GM21717 (cell line): ENCODE measurements around the gene PPEF1.
"Not testable (repeated sequence)": the region's sequence is repeated elsewhere in the genome, so short reads cannot be mapped to it uniquely, and the experiment has no call there.

Source experiments
- ATAC-seq: cut with Tn5 transposase; IDR thresholded peaks from one replicate; pipeline ENCODE4 v1.9.1; 2021; ENCODE audit warnings: mild to moderate bottlenecking, moderate library complexity; ENCODE audit not compliant: unreplicated experiment

The PPEF1 gene

DNA sequence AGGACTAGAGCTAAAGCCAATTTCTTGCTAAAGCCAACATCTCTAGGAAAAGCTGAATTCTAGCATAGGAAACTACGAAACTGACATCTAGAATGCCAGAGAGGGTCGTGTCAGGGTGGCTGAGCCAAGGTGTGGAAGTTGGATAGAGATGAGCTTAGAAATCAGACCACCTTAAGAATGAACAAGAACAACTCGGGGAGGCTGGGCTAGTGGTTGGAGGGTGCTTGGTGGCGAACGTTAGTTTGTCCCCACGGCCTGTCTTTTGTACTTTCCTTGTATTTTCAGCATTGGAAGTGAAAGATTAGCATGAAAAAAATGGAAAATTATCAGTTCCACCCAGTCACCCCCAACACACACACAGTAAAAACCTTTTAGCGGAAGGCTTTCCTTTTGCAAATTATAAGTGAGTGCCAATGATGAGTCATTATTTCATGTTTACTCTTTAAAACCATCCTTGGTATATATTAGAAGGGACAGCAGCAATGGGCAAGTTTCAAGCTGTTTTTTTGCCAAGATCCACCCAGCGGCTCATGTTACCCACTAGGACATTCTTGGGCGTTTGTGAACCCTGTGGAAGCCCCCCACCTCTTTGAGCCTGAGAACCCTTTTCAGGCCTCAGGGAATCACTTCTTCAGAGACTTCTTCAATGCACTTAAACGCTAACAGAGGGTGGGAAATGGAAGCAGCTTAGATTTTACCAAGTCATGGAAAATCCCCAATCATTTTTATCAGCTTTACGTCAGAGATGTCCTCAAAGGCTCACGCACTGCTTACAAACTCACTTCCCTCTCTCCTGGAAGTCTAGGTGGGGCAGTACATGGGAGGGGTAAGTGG, 4.9 kb upstream of the PPEF1 start:
- no peak for ATAC-seq

DNA sequence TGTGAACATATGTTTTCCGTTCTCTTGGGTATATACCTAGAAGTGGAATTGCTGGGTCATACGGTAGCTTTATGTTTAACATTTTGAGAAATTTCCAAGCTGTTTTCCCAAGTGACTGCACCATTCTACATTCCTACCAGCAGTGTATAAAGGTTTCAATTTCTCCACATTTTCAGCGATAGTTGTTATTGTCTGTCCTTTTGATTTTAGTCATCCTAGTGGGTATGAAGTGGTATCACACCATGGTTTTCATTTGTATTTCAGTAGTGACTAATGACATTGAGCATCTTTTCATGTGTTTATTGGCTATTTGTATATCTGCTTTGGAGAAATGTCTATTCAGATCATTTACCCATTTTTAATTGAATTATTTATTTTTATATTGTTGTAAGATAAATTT, 2.4 kb downstream of the PPEF1 start:
- no peak for ATAC-seq

DNA sequence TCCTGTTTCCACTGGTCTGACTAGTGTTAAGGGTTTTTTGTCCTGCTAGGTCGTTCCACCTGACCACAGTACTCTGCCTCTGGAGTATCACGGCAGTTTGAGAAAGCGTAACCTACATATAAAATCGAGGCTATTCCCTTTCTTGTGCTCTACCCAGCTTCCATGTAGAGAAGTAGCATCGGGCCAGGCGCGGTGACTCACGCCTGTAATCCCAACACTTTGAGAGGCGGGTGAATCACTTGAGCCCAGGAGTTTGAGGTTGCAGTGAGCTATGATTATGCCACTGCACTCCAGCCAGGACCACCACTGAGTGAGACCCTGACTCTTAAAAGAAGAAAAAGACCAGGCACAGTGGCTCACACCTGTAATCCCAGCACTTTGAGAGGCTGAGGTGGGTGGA, 7.5 kb downstream of the PPEF1 start:
- no peak for ATAC-seq

DNA sequence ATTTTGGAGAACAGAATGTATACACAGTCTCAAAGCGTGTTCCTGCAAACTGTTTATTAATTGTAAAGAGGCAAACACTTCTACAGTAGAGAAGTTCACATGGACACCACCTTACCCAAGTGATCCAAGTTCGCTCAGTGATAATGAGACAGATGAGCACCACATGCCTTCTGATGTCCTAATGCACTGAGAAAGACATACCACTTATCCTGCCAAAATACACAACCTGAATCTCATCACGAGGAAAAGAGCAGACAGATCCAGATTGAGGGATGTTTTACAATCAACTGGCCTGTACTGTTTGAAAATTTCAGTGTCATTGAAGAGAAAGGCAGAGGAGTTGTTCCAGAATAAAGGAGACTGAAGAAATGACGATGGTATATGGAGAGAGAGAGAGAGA, 12.4 kb downstream of the PPEF1 start:
- ATAC-seq, result no peak

DNA sequence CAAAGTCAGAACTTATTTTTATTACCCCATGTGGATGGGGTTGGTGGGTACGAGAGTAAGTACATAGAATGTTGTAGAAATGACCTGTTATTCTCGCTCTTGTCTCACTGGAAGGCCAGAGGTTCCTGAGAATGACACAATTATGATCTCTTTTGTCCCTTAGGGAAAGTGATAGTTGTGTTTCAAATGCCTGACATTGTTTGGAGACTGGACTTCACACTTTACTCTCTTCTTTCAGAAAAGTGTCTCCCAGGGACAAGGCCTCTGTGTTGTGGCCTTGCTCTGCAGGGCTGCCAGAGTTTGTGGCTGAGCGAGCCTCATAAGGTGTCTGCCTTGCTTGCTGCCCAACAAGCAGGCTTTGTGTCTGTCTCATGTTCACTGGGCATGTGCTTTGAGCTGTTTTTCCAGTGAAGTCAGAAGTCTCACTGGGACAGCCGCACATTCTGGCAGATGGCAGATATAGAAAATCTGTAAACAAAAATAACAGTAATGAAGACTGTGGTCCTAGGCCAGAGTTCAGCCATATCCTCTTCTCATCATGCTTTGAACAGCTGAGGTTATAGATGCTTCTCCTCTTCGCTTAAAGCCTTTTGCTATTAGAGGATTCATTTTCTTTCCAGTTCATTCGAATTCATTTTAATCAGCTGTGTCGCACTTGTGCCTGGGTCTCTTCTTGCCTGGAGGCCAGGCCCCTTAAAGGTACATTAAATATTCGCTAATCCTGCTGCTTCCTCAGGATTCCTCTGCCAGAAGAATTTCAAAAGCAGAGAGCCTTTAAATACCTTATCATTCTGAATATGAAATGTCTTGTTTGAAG, 14.4 kb downstream of the PPEF1 start:
- no peak for ATAC-seq

DNA sequence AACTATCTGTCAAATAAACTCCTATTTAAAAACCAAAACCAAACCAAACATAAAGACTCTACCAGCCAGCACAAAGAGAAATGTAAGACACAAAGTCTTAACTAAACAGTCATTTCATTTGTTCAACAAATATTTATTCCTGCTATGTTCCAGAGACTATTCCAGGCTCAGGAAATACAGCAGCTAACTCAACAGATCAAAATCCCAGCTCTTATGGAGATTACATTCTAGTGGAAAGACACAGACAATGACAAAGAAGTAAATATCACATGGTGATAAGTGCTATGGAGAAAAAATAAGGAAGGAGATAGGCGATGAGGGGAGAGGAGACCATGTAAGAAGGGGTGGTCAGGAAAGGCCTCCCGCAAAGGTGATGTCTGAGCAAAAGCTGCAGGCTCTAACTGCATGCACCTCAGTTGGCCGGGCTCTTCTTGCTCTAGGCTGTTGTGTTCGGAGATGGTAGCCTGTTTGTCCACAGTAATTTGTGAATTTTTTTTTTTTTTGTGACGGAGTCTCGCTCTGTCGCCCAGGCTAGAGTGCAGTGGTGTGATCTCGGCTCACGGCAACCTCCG, 15.1 kb downstream of the PPEF1 start:
- no peak for ATAC-seq

DNA sequence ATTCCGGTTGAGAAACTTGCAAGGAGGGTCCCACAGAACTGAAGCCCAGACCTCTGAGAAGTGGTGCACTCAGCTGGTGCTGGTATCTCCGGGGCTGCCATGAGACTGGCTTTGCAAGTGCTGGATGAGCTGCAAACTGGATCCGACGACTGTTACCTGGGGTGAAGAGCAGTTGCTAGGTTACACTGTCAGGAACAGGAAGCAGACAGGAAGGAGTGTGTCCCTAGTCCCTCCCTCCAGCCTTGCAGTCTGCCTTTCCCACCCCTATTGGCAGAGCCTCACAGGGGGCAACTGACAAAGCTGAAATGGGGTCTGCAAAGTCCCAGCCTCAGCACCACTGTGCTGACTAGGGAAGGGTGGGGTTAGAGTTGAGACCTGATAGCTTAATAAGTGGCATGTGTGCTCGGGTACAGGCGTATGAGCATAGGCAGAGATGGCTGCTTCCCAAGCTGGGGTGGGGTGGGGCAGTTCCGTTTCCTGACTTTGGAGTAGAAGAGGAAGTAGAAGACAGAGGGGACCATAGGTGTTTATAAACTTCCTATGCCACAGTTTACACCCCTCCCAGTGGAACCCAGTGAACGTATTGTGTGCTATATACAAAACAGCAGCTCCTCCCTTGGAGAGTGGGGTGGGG, 18.0 kb downstream of the PPEF1 start:
- ATAC-seq, result no peak

DNA sequence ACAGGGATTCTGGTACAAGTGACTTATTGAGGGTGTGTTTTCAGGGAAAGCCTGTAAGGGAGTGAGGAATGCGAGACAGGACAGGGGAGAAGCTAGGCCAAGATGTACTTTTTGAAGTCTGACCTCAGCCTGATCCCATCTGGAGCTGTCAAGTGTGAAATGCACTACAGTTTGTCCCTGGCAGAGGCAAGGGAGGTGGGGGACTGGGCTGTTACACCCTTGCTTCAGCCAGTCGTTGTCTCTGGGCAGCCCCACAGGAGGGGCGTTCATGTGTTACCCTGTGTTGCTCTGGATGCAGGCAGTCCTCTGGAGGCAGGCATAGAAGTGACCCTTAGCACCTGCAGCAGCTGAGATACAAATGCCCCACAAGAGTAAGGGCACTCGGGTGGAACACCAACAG, 25.8 kb downstream of the PPEF1 start:
- no peak for ATAC-seq

DNA sequence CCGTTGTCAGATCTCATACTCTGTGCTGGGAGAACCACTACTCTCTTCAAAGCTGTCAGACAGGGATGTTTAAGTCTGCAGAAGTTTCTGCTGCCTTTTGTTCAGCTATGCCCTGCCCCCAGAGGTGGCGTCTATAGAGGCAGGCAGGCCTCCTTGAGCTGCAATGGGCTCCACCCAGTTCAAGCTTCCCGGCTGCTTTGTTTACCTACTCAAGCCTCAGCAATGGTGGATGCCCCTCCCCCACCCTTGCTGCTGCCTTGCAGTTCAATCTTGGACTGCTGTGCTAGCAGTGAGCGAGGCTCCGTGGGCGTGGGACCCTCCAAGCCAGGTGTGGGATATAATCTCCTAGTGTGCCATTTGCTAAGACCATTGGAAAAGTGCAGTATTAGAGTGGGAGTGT, 32.2 kb downstream of the PPEF1 start:
- not testable (repeated sequence) for ATAC-seq

DNA sequence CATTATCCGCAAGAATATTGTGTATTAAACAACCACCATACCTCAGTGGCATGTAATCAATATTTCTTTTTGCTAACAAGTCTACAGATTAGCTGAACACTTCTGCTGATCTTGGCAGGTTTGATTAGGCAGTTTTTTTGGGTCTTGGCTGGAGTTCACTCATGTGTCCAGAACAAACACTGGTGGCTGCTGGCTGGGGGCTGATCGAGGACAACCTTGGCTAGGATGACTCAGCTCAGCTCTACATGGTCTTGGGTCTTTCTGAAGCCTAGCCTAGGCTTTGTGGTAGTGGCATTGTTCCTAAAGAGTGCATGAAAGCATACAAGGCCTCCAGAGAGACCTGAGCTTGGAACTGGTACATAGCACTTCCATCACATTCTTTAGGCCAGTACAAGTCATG, 41.1 kb downstream of the PPEF1 start:
- no peak for ATAC-seq

DNA sequence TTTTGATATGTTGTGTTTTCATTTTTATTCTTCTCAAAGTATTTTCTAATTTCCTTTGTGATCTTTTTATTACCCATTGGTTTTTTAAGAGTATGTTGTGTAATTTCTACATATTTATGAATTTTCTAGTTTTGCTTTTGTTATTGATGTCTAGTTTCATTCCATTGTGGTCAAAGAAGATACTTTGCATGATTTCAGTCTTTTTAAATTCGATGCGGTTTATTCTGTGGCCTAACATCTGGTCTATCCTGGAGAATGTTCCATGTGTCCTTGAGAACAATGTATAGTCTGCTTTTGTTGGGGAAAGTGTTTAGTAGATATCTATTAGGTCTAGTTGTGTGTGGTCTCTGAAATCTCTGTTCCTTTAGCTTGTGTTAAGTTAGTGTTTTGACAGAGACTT, 46.2 kb downstream of the PPEF1 start:
- no peak for ATAC-seq

DNA sequence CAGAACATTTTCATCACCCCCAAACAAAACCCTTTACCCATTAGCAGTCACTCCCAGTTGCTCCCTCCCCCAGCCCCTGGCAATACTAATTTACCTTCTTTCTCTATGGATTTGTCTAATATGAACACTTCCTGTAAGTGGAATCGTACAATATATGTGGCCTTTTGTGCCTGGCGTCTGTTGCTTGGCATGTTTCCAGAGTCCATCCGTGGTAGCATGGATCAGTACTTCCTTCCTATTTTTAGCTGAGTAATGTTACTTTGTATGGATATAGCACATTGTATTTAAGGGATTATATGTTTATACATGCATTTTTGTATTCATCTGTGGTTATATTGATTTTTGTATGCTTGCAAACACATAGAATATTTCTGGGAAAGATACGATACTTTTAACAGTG, 48.2 kb downstream of the PPEF1 start:
- no peak for ATAC-seq

DNA sequence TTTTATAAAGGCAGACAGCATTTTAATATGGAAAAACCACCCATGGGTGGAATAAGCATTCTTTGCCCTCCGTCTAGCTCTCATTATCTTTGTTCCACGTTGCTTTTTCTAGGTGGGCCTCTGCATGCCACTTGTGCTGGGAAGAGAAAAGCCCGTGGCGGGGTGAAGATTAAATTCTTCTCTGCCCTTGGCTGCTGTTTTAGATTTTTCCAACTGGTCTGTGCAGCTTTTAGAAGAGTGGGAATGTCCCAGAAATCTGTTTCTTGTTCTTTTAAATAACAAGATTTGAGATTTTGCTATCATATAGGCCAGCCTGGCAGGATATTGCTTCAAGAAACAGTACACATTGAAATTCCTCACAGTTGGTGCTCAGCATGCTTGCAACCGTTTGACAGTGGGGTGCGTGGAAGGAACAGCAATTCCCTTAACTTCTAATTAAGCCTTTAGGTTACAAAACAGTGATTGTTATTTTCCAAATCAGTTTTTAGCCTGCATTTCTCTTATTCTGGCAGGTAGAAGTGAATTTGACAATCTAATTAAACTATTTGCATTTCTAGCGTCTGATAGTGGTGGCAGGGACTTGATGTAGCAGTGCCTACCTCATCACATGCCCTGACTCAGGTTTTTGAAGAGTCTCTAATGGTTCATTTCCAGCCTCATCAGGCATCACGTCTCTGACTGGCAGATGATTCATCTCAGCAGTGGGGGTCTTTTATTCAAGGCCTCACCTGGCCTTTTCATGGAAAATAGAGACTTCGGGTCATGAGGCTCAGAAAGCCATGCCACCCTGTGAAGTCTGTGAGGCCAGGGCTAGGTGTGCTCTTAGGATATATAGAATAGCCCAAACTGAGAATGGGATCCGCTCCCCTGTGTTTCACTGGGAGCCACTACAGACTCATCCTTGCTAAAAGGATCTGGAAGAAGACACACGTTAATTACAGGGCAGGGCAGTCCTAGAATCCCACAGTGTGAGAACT, 50.8 kb downstream of the PPEF1 start:
- no peak for ATAC-seq

DNA sequence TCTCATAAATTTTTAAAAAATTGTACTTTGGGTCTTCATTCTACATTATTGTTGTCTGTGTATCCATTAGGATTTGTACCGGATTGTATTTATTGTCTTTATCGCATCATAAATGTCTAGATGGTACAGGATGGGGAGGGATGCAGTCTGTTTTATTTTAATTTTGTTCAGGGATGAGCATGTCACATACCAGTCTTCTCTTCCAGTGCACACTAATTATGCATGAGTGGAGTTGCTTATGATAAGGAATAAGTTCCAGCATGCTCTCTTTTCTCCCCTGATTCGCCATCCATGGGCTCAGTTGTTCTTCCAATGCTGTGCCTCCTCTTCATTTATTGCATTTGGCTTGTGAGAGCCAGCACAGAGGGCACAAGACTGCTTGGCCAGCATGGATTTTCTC, 54.3 kb downstream of the PPEF1 start:
- no peak for ATAC-seq

DNA sequence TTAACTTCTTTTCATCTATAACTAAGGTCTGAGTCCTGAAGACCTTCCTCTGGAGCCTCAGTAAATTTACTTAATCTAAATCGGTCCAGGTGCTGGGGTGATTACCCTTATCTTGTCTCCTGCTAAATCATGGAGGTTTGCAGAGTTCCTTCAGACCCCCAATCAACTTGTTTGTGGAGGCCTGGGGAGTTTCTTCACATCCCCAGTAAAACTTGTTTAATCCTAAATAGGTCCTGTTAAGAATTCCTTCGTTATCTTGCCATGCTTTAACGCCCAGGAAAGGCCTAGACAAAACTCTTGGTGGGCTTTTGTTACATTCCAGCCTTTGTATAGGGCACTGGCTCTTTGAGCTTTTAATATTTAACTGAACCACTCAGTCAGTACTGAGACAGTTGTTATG, 55.7 kb downstream of the PPEF1 start:
- ATAC-seq, result not testable (repeated sequence)

DNA sequence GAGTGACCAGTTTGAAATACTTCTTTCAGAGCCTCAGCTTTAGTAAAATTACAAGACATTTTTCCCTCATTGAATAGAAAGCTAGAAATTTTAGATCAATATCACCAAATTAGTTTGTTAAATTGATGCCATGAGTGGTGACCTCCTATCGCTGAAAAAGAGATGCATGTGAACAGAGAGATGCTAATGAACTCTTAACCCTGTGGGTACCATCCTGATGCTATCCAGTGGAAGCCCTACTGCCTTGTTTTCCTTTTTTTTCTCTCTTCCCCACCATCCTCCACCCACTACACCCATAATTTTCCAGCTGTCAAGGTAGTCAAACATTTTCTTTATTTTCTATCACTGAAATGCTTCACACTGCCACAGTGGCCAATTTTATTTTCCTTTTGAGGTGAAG, 61.9 kb downstream of the PPEF1 start:
- no peak for ATAC-seq

DNA sequence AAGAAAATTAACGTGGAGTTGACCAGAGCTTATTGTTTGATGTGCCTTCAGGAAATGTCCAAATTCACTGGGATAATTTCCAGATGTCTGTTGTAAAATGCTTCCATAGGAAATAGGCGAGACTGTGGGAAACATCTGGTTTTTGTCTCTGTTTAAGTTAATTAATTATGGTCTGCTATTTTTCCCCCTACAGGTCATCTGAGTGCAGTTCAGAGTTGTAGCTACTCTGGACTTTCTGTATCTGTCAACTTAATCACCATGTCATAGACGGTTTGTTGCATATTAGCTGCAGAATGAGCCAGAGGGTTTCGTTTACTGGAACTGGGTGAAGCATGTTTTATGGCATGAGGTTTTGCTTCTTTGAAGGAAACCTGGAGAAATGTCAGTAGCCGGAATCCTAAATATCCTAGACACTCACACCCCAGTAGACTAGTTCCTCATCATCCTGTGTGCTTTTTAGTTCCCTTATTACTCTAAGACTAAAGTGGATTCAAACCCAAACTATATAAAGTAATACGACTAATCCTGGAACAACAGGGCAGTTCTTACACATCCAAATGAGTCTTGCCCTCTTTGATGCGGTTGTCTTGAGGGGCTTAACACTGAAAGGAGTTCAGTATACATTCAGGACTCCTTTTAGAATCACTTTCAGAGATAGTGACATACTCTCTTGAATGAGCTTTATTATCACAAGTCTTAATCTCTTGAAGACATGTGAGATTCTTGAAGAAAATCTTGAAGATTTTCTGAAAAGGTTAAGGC, 62.5 kb downstream of the PPEF1 start:
- no peak for ATAC-seq

DNA sequence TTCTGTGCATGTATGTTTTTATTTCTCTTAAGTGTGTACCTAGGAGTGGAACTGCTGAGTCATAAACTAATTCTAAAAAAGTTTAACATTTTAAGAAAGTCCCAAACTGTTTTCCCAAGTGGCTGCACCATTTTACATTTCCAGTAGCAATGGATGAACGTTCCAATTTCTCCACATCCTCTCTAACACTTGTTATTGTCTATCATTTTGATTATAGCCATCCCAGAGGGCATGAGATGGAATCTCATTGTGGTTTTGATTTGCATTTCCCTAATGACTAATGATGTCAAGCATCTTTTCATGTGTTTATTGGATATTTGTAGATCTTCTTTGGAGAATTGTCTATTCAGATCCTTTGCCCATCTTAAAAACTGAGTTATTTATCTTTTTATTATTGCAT, 82.5 kb downstream of the PPEF1 start:
- no peak for ATAC-seq

DNA sequence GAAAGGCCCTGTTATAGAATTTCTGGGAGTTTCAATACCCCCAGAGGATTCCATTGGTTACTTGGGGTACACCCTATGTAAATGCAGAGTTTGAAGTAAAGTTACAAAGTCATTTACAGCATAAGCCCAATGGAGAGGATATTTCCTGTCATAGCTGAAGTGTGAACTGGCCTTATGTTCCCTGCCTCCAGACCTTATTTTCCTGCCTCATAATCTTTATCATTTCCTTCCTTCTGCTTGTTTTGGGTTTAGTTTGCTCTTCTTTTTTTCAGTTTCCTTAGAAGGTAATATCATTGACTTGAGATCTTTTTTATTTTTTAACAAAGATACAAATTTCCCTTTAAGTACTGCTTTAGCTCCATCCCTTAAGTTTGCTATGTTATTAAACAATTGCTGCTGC, 85.4 kb downstream of the PPEF1 start:
- ATAC-seq, result no peak
